Right ventricle myocardium superior (tissue), 1 donor: Measurements from ENCODE around the gene PICALM. TPM values are rescaled to one million over a fixed set of nuclear protein-coding genes. Genes with fewer than 3 reads are reported as not detected.
A peak's percentile ranks its signal among the peaks of the same experiment; 100 is the strongest.
"Not testable (repeated sequence)": the region's sequence is repeated elsewhere in the genome, so short reads cannot be mapped to it uniquely, and the experiment has no call there.

Source experiments
- ATAC-seq: fragments of 200-7000 bp; cut with Tn5 transposase; one replicate; pipeline ENCODE4 v1.9.1; 2020; ENCODE audit warnings: mild to moderate bottlenecking; ENCODE audit not compliant: poor library complexity
- DNase-seq: peaks from one replicate; pipeline ENCODE4 v3.0.0-alpha.2; 2020
- intact Hi-C: fragments of 100-400 bp; cut with DNase I; formaldehyde crosslinking; loops from one replicate; pipeline ENCODE4 v1.11.2; 2022
- long read RNA-seq: library from polyadenylated mRNA; unstranded; transcript quantifications from one replicate; pipeline ENCODE4 v2.0.0, GENCODE V29; 2021
- total RNA-seq: library from RNA; stranded (reverse); fragmentation: NEBNext Ultra II Directional; extraction: Animal tissue kit (Norgen Biotek cat#: 25700); gene quantifications from one replicate; pipeline ENCODE4 v1.2.1, GENCODE V29; 2021
- donor health status: DM: no; HTN: yes; CAD: no; lungs with severe emphysema.

PICALM gene, protein sequence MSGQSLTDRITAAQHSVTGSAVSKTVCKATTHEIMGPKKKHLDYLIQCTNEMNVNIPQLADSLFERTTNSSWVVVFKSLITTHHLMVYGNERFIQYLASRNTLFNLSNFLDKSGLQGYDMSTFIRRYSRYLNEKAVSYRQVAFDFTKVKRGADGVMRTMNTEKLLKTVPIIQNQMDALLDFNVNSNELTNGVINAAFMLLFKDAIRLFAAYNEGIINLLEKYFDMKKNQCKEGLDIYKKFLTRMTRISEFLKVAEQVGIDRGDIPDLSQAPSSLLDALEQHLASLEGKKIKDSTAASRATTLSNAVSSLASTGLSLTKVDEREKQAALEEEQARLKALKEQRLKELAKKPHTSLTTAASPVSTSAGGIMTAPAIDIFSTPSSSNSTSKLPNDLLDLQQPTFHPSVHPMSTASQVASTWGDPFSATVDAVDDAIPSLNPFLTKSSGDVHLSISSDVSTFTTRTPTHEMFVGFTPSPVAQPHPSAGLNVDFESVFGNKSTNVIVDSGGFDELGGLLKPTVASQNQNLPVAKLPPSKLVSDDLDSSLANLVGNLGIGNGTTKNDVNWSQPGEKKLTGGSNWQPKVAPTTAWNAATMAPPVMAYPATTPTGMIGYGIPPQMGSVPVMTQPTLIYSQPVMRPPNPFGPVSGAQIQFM
- total RNA-seq = 119 TPM
- long read RNA-seq, transcript PICALM-219 (20 exons, 3,474 nt) = major isoform, 17 of 59 reads
- long read RNA-seq, partial matches to known transcripts = 3 of 59 reads
- long read RNA-seq, other reads (novel, unspliced or antisense) = 38 of 59 reads

- DNase-seq (peak; percentile 99), ATAC-seq (peak; percentile 96)
- intact Hi-C loops = no loop called here
Observed at GRCh38 chr11:86068951-86069407, at the start of gene PICALM. Gene PICALM, minus strand, starts transcription at chr11:86069084. Its CDS starts 304 bp downstream, at chr11:86068780.

DNA sequence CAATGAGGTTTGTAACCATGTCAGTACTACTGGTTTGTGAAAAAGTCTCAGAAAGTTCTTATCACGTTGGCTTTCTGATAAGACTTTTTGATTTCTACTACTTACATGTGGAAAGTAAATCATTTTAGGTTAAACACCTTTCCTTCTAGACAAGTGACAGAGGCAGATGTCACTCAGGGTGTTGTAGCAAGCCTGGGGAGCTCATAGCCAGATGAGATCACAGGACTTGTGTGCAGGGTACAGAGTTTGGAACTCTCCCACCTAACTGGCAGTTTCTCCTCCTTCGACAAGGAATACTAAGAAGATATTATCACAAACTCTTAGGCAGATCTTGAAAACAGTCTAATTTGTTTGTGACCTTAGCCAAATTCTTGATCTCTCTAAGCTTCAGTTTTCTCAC is 49.4 kb upstream of the PICALM start:
- ATAC-seq (no peak), DNase-seq (no peak)
- intact Hi-C loops = no loop called here

GRCh38 chr11:86117712-86118063 is 48.8 kb upstream of the PICALM start:
- intact Hi-C loops = no loop called here
- ATAC-seq (no peak), DNase-seq (no peak)

DNA sequence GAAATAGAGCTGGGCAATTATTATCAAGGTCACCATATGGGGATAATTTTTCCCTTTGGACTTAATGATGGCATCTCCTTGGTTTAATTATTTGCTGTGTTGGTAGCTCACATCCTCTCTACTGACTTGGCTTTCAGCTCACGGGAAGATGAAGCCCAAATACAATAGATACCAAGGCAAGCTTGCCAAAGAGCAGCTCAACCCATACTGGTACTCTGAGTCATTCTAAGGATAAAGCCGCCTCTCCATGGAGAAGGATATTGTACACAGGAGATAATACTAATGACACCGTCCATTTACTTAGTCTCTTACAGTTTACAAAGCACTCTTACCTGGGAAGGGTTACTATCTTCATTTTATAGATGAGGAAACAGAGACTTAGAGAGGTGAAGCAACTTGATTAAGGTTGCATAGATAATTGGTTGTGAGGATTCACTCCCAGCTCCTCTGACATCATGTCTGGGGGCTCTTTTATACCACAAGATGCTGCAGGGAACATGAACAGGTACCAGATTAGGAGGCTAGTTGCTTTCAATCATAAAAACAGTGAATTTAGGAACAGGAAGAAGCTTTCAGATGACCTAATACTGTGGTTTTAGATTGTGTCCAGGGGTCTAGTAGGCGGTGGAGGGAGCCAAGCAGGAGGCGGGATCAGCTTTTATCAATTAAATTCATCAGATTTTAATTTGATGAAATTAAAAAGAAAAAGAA is 48.3 kb upstream of the PICALM start:
- intact Hi-C loops = no loop called here
- no peak for ATAC-seq
- DNase-seq = no peak

- intact Hi-C loops = no loop called here
- ATAC-seq (no peak), DNase-seq (no peak)
Observed at GRCh38 chr11:86116386-86116726, 47.5 kb upstream of the PICALM start.

GRCh38 chr11:86115542-86116385 is 46.9 kb upstream of the PICALM start:
- intact Hi-C loops = no loop called here
- ATAC-seq (no peak), DNase-seq (no peak)

- ATAC-seq (no peak), DNase-seq (no peak)
- intact Hi-C loops = no loop called here
Observed at GRCh38 chr11:86108890-86109638, 40.2 kb upstream of the PICALM start.

GRCh38 chr11:86108191-86108590 is 39.3 kb upstream of the PICALM start:
- ATAC-seq (no peak), DNase-seq (no peak)
- intact Hi-C loops = no loop called here

- ATAC-seq = no peak
- intact Hi-C loops = no loop called here
- DNase-seq = no peak
Observed at GRCh38 chr11:86106916-86107315, 38.0 kb upstream of the PICALM start.

- not testable (repeated sequence) for DNase-seq, ATAC-seq
Observed at GRCh38 chr11:86106031-86106430, 37.1 kb upstream of the PICALM start.

DNA sequence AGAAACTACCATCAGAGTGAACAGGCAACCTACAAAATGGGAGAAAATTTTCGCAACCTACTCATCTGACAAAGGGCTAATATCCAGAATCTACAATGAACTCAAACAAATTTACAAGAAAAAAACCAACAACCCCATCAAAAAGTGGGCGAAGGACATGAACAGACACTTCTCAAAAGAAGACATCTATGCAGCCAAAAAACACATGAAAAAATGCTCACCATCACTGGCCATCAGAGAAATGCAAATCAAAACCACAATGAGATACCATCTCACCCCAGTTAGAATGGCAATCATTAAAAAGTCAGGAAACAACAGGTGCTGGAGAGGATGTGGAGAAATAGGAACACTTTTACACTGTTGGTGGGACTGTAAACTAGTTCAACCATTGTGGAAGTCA is 36.7 kb upstream of the PICALM start:
- ATAC-seq, DNase-seq, intact Hi-C loops: not testable (repeated sequence)

More at GRCh38 chr11:86106031-86106430, 37.1 kb upstream of the PICALM start:
- intact Hi-C loops = not testable (repeated sequence)

- intact Hi-C loops = no loop called here
- ATAC-seq = no peak
- no peak for DNase-seq
Observed at GRCh38 chr11:86103808-86104207, 34.9 kb upstream of the PICALM start.

DNA sequence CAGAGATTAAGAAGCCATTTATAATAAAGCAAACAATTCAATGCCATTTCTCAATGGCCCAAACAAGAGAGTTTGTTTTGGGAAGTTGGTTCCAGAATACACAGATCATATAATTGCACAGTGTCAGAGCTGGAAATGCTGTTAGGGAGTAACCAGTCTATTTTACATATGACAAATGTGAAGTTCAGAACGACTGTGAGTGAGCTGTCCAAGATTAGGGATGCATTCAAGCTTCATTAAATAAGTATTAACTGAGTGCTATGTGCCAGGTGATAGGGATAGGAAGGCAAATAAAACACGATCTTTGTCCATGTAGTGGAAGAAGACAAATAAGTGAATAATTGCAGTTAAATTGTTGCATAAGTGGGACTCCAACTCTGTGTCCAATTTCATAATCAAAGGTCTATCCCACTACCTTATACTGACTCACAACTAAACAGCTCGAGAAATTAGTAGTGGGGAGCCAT is 33.1 kb upstream of the PICALM start:
- intact Hi-C loops = no loop called here
- ATAC-seq = no peak
- DNase-seq = no peak

GRCh38 chr11:86101493-86101892 is 32.6 kb upstream of the PICALM start:
- intact Hi-C loops = no loop called here
- DNase-seq (no peak), ATAC-seq (no peak)

DNA sequence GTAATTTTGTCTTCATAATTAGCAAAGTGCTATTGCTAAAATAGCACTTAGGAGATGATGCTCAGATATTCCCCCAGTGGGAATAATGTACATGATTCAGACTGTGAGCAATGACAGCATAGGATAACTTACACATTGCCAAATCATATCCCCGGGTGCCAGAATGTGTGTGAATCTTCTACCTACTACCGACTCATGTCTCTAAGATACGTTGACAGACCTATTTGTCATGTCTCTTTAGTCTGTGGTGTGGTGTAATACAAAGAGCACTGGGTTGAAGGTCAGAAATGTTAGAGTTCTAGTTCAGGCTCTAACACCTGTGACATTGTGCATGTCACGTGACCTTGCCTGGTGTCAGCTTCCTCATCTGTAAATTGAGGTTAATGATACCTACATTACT is 31.0 kb upstream of the PICALM start:
- DNase-seq (no peak), ATAC-seq (no peak)
- intact Hi-C loops = no loop called here

DNA sequence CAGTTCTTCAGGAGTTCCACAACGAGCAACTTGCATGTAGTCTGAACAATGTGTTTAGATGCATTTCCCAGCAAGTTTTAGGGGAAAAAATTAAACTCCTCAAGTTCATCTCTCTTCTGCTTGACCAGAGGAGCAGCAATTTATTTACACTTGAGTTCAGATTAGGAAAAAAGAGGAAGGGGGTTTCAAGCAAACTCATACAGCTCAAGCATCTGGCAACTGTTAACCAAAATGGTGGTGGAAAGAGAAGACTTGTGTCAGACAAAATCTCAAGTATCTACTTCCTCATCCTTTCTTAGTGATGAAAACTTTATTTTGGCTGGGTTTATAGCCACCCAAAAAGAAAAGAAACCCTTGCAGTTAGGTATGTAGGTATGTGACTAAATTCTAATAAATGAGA is 29.1 kb upstream of the PICALM start:
- ATAC-seq (no peak), DNase-seq (no peak)
- intact Hi-C loops = no loop called here

GRCh38 chr11:86091566-86091965 is 22.7 kb upstream of the PICALM start:
- no peak for DNase-seq
- no peak for ATAC-seq
- intact Hi-C loops = no loop called here

DNA sequence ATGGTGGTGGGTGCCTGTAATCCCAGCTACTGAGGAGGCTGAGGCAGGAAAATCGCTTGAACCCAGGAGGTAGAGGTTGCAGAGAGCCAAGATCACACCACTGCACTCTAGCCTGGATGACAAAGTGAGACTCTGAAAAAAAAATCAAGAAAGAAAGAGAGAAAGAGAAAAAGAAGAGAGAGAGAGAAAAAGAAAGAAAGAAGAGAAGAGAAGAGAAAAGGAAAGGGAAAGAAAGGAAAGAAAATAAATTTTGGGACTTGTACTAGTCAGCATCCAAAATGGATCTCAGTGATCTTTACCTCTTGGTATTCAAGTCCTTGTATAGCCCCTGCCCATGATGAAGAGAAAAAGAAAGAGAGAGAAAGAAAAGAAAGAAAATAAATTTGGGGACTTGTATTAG is 22.2 kb upstream of the PICALM start:
- no peak for ATAC-seq
- intact Hi-C loops = no loop called here

More for the DNA sequence above, 22.2 kb upstream of the PICALM start:
- DNase-seq = no peak
